Mammary epithelial cell (primary cell): Measurements from ENCODE around the gene CD81.

ENCODE experiments used
- EZH2 ChIP-seq: IDR thresholded peaks from 2 replicates; pipeline ENCODE4 v1.6.1; 2012; ENCODE audit warnings: low read length, inconsistent platforms, borderline replicate concordance
- TF ChIP-seq, protein P1 (sequence below), 2 donors: IDR thresholded peaks in 1 of 2; conservative IDR thresholded peaks in 1 of 2; 2 replicates each; pipeline ENCODE4 v1.5.1; 2011 to 2012; ENCODE audit warnings: inconsistent platforms in 2 of 2, low read length in 2 of 2, mild to moderate bottlenecking in 2 of 2, control low read depth in 1 of 2, low read depth in 1 of 2; ENCODE audit not compliant: insufficient read depth in 1 of 2; ENCODE audit errors: extremely low read depth in 1 of 2

DNA sequence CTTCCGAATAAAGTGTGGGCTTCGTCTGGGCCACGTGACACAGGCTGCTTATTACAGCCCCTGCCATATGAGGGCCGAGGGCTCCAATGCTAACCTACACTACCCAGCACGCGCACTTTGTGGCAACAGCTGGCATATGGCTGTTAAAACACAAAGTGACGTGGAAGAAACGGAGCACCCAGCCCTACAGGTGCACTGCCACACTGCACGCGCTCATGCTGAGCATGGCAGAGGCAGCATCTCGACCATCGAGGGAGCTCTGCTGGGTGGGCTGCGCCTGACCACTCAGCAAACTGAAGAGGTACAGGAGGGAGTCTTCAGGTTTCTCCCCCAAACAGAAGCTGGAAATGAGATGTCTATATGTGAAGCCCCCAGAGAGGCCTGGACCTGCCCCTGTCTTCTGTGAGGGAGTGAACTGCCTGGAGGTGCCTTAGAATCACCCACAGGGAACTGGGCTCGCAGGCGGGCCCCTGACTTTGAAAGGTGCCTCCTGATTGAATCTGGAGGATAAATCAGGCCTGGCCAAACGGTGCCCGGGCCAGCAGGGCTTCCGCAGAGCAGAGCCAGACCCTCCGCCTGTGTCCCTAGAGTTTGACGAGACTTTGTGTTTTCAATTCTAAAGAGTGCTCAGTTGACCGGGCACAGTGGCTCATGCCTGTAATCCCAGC is 41.7 kb downstream of the CD81 start:
- TF ChIP-seq, protein P1, sequence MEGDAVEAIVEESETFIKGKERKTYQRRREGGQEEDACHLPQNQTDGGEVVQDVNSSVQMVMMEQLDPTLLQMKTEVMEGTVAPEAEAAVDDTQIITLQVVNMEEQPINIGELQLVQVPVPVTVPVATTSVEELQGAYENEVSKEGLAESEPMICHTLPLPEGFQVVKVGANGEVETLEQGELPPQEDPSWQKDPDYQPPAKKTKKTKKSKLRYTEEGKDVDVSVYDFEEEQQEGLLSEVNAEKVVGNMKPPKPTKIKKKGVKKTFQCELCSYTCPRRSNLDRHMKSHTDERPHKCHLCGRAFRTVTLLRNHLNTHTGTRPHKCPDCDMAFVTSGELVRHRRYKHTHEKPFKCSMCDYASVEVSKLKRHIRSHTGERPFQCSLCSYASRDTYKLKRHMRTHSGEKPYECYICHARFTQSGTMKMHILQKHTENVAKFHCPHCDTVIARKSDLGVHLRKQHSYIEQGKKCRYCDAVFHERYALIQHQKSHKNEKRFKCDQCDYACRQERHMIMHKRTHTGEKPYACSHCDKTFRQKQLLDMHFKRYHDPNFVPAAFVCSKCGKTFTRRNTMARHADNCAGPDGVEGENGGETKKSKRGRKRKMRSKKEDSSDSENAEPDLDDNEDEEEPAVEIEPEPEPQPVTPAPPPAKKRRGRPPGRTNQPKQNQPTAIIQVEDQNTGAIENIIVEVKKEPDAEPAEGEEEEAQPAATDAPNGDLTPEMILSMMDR (conservative IDR thresholded peaks at IDR 0.05 in 1 of 2, IDR thresholded peaks at IDR 0.05 in 1 of 2; ENCODE audit: extremely low read depth in 1 of 2, insufficient read depth in 1 of 2, low read depth in 1 of 2, low read length in 2 of 2) = no peak
- no peak for TF ChIP-seq EZH2
